ENCODE results near the gene USP36. TPM values are rescaled to one million over a fixed set of nuclear protein-coding genes. Genes with fewer than 3 reads are reported as not detected.

The USP36 gene
- total RNA-seq, 1 donor from 2014 or later: 18.8 TPM

DNA sequence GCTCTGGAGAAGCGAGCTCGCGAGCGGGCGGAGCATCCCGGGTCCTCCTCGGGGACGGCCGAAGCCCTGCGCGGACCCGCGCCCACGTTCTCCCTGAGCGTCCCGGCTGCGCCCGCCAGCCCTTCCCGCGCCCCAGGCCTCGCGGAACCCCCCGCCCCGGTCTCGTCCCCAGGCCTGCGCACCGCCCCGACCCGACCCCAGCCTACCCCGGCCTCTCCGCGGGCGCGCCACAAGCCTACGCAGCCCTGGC is 159 bp downstream of the USP36 start:
- FAIRE-seq (no peak), DNase-seq (ENCODE audit: low spot score in 2 of 2) (no peak)

DNA sequence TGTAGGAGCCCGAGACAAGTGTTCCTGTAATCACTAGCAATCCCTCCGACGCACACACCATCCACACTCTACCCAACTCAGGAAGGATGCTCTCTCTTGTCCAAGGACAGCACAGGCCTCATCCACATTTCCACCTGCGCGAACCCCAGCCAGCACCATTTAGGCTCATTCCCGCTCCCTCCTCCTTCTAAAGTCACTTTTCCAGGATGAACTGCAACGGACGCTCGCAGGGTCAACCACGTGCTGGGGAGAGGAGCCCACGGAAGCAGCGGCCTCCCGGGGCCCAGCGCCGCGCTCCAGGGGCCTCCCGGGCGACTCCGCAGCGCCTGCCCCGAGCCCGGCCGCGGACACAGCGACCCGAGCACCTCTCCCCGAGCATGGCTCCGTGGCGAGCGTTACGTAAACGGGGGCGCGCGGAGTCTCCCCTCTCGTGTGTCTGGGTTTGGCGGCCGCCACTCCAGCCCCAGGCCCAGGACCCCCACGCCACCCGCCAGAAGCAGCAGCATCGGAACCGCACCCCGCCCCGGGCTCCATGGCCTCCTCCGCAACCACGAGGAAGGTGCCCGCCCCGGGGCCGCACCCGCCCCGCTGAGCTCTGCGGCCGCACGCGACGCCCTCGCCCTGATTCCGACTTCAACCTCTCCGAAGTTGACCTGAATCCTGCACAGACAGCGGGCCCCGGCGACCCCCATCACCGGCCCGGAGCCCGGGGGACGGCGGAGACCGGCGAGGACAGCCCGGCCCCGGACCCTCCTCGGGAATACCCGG is 668 bp downstream of the USP36 start:
- no peak for DNase-seq (ENCODE audit: low spot score in 2 of 2)

DNA sequence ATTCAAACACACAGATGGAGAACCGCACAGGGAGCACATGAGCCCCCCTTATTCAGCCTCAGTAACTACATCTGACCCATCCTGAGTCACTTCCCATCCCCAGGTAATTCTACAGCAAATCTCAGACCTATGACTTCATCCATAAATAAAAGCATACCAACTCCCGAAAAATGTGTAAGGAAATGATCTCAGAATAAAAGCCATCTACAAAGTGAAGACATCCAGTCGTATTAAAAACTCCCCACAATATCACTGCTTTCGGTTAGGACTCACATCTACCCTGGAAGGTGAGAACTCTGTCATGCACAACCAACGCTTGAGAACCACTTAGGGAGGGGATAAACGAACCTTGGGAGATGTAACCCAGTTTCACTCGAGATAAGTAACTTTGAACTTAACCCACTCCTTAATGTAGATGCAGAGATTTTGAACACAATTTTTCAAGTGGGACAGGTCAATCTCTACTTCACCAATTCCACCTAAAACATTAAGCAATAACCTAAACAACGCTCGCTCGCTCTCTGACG is 1.3 kb downstream of the USP36 start:
- DNase-seq (ENCODE audit: low spot score in 2 of 2) (no peak), FAIRE-seq (no peak)

More for the DNA sequence above, 668 bp downstream of the USP36 start:
- FAIRE-seq: no peak

DNA sequence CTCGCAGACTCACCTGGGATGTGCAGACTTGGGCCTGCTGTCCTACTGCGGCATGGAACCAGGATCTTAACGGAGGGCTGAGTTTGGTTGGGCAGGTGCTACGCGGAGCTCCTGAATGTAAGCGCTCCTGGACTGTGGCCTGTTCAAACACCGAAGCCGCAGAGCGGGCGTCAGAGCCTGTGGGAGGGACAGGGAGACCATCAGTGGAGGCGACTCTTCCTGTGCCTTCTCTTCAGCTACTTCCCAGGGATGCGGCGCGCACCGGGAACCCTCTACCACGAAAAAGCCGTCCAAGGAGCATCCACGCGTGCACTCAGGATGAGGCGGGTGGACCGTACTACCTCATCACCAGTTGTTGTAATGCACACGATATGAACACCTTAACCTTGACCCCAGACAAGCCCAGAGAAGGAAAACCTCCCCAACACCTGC is 2.0 kb downstream of the USP36 start:
- FAIRE-seq (no peak), DNase-seq (ENCODE audit: low spot score in 2 of 2) (no peak)

DNA sequence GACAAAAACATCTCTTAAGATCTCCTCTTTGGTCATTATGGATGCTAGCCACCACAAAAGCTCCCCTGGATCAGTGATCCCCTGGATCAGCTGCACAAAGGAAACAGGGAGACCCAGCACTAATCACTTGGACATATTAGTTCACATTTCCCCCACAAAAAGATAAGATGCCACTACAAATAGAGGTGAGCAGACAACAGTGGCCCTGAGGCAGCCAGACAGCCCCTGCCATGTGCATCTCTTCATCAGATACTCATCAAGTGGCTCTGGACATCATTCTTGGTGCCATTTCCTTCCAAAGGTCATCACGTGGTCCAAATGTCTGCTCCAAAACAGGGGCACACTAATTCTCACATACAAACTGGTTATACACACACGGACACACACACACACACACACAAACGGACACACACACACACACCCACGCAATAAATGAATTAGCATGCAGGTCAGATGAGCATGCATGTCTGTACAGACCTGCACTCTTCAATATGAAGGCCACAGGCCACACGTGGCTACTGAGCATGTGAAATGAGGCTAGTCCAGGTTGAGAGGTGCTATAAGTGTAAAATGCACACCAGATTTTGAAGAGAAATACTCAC is 4.1 kb downstream of the USP36 start:
- FAIRE-seq (no peak), DNase-seq (ENCODE audit: low spot score in 2 of 2) (no peak)

DNA sequence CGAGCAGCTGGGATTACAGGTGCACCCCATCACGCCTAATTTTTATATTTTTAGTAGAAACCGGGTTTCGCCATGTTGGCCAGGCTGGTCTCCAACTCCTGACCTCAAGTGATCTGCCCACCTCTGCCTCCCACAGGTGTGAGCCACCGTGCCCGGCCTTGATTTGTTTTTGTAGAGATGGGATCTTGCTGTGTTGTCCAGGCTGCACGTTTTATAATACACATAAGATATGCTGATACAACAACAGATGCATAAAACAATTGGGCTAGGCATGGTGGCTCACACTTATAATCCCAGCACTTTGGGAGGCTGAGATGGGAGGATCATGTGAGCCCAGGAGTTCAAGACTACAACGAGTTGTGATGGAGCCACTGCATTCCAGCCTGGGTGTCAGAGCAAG is 6.0 kb downstream of the USP36 start:
- no peak for FAIRE-seq

DNA sequence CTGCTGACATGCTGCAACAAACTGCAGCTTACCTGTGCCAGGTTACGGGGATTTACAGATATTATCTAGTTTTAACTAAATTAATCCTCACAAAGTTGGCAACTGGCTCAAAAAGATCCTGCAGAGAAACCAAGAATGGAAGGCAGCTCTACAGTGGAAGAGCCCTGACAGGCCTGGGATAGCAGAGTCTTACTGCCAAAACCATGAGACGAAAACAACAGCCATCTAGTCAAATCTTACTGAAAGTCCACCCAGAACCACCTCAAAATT is 8.1 kb downstream of the USP36 start:
- no peak for FAIRE-seq
- no peak for DNase-seq (ENCODE audit: low spot score in 2 of 2)

More for the DNA sequence above, 6.0 kb downstream of the USP36 start:
- DNase-seq (ENCODE audit: low spot score in 2 of 2): no peak

DNA sequence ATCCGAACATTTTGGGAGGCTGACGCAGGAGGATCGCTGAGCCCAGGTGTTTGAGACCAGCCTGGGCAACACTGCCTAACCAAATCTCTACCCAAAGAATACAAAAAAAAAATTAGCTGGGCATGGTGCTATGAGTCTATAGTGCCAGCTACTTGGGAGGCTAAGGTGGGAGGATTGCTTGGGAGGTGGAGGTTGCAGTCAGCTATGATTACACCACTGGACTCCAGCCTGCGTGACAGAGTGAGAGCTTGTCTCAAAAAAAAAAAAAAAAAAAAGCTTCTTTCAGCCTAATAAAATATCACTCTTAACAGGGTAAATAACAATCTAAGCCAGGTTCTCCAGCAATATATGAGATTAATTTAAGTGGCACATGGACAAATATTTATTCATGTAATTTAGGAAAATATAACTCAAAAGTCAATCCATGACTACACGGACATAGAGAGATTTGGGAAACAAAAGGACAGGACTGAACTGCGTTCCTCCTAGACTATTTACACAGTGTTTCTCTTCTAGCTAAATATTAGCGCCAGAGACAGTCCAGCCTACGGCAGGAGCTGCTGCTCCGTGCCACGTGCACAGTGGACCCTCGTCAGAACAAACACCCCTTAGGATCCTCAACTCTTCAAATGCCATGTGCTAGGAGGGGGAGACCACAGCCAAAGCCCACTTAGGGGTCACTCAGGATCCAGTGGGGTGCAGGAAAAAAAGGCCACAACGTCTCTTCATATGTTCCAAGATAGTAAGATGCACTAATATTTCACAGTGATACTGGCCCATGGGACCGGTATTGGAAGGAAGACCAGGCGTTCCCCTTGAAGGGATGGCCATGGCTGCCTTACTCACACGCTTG is 8.7 kb downstream of the USP36 start:
- no peak for DNase-seq (ENCODE audit: low spot score in 2 of 2)
- FAIRE-seq: no peak

DNA sequence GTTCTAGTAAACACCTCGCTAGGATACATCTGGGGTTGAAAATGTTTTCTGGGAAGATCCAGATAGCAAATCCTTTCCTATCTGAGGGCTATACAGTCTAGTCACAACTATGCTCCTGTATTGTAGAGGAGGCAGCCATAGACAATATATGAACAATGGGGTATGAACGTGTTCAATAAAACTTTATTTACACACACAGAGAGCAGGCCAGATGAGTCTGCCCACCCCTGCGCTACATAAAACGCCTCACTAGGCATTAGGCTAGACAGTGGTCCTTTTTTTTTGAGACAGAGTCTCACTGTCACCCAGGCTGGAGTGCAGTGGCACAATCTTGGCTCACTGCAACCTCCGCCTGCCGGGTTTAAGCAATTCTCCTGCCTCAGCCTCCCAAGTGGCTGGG is 11.1 kb downstream of the USP36 start:
- DNase-seq (ENCODE audit: low spot score in 2 of 2): no peak
- no peak for FAIRE-seq

DNA sequence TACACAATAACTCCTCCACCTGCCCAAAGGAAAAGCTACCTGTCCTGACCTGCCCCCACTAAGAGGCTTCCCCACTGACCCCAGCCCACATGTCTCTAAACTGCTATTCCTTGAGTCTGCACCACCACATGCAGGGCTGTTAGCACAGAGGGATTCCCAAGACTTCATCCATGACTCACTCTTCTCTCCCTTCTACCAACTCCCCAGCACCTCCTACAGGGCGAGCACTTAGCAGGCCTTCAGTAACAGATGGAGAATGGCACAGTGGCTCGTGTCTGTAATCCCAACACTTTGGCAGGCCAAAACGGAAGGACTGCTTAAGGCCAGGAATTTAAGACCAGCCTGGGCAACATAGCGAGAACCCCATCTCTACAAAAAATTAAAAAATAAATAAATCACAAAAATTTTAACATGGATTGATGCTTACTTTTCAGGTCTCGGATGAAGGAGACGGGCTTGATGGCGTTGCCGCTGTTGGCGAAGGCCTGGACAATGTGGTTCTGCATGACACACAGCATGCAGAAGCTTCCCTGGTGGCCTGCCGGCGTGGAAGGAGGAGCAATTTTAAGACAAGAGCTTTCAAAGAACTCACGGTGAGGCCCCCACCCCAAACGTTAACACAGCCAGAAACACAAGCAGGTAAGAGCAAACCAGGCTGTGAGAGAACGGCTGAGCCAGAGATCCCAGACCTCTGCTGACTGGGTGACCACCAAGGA is 12.0 kb downstream of the USP36 start:
- DNase-seq (ENCODE audit: low spot score in 2 of 2) (no peak), FAIRE-seq (no peak)

DNA sequence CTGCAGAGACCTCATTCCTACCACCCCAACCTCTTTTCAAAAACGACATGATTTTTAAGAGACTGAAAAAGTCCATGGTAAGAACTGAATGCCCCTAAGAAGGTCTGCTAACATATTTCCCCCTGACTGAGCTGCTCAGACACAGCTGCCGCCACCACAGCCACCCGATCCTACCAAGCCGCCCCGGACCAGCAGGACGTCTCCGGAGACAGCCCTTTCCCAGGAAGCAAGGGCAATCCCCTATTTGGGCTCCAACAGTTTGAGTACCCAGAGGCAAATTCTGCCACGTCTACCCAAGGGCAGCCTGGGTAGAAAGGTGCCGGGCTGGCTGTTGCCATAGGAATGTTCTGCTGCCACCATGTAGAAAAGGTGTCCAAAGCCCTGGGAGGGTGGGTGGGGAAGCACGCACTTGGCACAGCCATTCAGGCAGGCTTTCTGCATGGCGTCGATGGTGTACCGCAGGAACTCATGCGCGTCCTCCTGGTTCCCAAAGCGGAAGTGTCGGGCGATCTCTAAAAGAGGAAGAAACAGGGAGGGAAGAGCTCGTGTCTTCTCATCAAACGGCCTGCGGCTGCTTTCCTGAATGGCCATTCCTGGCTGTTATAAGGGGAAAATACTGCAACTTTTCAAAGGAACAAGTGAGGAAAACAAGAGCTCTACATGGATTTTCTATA is 13.6 kb downstream of the USP36 start:
- FAIRE-seq: no peak
- DNase-seq (ENCODE audit: low spot score in 2 of 2): no peak

DNA sequence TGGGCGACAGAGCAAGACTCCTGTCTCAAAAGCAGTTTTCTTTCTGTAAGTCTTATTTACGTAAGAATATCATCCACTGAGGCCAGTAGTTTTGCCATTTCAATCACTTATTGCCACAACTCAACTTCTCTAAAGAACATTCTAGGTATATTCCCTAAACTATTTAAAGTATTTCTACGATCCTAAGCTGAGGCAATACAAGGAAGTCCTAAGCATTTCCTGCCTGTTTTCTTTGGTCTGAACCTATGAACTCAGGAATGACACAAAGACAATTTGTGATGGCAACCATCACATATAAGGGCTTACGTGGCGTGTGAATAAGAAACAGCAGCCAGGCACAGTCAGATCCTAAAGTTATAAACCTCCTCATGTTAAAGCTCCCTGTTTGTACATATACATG is 14.2 kb downstream of the USP36 start:
- no peak for DNase-seq (ENCODE audit: low spot score in 2 of 2)
- no peak for FAIRE-seq

DNA sequence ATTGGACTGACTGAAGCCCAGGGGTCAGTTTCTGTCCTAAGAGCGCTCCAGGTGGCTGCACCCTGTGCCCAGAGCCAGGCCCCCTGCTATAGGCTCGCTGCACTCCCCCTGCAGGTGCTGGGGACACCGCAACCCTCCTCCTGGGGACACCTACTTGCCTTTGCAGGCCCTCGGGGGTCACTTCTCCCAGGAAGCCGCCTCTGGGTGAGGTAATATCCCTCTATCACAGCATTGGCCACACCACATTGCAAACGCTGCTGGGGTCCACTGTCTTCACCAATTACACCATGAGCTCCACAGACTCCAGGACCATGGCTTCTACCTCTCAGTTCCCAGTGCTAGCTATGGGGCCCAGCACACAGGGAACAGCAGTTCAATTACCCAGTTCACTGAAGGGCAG is 14.9 kb downstream of the USP36 start:
- FAIRE-seq: no peak

DNA sequence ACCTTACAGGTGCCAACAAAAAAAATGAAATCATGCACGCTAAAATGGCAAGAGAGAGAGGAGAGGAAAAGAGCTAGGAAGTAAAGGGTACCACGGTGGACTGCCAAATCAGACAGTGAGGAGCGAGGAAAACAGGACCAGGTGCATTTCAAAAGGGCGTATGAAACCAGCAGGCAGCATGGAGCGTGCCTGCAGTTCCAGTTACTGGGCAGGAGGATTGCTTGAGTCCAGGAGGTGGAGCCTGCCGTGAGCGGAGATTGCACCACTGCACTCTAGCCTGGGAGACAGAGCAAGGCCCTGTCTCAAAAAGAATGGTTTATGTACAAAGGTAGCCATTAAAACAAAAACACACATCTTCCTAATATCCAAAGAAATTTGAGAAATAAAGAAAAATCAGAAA is 16.4 kb downstream of the USP36 start:
- DNase-seq (ENCODE audit: low spot score in 2 of 2): no peak
- no peak for FAIRE-seq

More for the DNA sequence above, 14.9 kb downstream of the USP36 start:
- DNase-seq (ENCODE audit: low spot score in 2 of 2): no peak

DNA sequence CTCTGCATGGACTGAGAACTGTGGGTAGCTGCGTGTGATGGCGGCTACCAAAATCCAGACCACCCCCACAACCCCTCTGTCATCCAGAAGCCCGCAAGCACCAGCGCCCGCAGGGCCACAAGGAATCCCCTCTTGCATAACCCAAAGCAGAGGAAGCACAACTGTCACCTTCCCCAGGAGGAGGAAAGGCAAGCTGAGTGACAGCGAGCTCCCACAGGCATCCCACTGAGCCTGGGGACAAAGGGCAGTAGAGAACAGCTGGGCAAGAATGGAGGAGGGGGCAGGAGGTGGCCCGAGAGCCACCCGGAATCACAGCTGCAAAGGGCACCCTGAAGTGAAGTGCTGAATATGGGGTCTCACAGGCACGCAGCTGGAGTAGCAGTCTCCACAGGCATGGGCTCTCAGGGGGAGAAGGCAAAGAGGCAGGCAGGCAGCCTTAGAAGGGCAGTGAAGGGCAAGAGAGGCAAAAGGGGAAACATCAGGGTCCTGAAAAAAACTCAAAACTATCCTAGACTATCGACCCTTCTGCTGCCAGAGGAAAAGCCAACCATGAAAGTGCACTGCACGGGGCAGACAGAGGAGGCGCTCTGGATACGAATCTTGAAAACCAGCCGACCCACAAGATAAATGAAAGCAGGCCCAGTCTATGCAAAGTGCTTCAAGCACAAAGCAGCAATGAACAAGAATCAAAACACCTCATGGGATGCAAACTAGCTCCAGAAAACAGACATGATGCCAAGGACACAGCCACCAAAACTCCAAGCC is 17.1 kb downstream of the USP36 start:
- no peak for FAIRE-seq

DNA sequence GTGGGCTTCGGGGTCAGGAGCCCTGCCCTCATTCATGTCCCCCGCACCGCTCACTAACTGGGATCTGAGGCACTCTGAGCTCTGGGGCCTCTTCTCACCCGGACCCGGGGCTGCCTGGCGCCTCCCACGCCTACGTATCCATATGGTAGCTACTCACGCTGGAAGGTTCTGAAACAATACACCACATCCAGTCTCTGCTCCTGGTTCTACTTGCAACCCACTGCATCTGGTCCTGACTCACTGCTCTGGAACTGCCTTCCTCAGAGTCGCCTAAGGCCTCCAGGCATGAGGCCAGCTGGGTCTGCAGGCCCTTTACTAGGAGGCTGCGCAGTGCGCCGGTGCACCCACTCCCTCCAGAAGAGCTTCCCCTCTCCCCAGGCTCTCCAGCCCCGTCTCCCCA is 18.1 kb downstream of the USP36 start:
- FAIRE-seq (no peak), DNase-seq (ENCODE audit: low spot score in 2 of 2) (peak in 1 of 2 donors; percentile 67)

More for the DNA sequence above, 17.1 kb downstream of the USP36 start:
- DNase-seq (ENCODE audit: low spot score in 2 of 2): no peak

DNA sequence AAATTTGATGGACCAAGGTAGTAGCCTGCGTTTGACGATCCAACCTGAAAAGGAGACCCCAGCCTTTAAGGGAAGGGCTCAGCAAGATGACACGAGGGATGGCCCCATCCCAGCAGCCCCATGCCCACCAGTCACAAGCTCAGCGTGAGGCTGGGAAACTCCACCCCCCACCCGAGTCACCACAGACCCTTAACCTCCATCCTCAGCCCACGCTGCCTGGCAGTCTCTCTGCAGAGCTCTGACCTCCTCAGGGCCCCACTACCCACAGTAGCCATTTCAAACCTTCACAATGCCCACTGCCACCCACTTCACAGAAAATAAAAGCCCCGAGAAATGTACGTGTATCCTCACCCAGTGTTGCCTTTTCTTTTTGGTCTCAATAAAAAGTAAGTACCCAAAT is 18.7 kb downstream of the USP36 start:
- no peak for DNase-seq (ENCODE audit: low spot score in 2 of 2)
- no peak for FAIRE-seq

DNA sequence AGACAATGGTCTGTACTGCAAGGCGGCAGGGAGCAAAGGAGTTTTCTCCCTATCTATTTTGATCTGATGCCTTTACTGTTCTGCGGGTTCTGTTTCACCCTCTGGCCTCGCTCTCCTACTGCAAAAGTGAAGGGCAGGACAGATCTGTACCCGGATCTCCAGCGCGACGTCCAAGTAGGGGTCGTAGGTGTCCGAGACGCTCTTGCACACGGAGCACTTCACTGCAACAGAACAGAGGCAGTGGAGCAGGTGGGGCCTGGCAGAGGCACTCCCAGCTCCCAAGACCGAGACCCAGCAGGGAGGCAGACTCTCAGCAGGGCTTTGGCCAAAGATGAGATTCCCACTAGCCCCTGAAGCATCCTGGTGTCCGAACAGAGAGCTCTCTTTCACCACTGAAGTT is 19.8 kb downstream of the USP36 start:
- FAIRE-seq: no peak

More for the DNA sequence above, 19.8 kb downstream of the USP36 start:
- no peak for DNase-seq (ENCODE audit: low spot score in 2 of 2)
